Measurements from ENCODE around the gene VAMP2. TPM values are rescaled to one million over a fixed set of nuclear protein-coding genes. Genes with fewer than 3 reads are reported as not detected.

Gene VAMP2
- total and polyA plus RNA-seq, 9 of the 15 experiments (the other 6 are each of a cell fraction or from before 2014, with no cell fraction given), result 2.3 to 31.8 (median 6.0) TPM

DNA sequence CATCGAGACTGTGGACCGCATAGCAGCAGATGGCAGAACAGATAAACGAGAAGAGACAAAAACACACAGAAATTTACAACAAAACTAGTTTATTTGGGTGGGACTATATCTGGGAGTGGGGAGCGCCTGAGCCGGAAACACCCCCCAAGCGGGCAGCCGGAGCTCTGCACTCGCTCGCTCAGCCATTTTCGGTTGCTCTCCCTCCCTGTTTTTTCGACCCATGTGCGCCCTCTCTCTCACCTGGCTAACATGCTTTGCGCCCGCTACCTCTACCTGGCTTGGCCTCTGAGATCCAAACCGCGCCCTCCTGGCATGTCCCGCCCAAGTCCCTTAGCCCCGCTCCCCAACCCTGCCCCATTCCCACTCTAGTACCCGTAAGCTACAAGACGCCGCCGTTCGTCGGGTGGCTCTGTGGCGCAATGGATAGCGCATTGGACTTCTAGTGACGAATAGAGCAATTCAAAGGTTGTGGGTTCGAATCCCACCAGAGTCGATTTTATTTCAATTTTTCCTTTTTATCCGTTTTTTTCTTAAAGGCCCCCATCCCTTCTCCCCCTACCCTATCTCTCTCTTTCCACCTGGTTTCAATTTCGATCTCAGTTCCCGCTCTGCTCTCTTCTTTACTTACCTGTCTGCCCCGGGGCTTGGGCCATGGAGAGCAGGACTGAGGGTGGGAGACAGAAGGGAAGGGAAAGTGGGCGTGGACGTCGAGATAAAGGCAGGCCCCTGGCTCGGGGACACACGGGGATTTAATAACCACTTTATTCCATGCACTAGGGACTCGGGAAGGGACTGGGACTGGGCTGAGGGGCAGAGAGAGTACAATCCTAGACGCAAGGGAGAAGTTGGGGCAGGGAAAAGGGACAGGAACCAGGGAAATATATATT lies 42.0 kb downstream of the VAMP2 start (continued):
- TF ChIP-seq, protein P1, sequence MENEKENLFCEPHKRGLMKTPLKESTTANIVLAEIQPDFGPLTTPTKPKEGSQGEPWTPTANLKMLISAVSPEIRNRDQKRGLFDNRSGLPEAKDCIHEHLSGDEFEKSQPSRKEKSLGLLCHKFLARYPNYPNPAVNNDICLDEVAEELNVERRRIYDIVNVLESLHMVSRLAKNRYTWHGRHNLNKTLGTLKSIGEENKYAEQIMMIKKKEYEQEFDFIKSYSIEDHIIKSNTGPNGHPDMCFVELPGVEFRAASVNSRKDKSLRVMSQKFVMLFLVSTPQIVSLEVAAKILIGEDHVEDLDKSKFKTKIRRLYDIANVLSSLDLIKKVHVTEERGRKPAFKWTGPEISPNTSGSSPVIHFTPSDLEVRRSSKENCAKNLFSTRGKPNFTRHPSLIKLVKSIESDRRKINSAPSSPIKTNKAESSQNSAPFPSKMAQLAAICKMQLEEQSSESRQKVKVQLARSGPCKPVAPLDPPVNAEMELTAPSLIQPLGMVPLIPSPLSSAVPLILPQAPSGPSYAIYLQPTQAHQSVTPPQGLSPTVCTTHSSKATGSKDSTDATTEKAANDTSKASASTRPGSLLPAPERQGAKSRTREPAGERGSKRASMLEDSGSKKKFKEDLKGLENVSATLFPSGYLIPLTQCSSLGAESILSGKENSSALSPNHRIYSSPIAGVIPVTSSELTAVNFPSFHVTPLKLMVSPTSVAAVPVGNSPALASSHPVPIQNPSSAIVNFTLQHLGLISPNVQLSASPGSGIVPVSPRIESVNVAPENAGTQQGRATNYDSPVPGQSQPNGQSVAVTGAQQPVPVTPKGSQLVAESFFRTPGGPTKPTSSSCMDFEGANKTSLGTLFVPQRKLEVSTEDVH (IDR thresholded peaks at IDR 0.05; ENCODE audit: low read depth, partially characterized antibody), result no peak
- TF ChIP-seq MCM2 (IDR thresholded peaks at IDR 0.05; ENCODE audit: low read depth) (peak; percentile 47; the same call in 1 of the 2 replicates), NFXL1 (CRISPR knock-in tag; IDR thresholded peaks at IDR 0.05) (no peak), CXXC5 (CRISPR knock-in tag; IDR thresholded peaks at IDR 0.05) (0 out of 2 replicates have a peak, but pooled peaks have one; percentile 13), ADNP (tag; IDR thresholded peaks at IDR 0.05) (peak; percentile 82), POLR2B (IDR thresholded peaks at IDR 0.05; ENCODE audit: low read depth, partially characterized antibody) (peak; percentile 46), SIN3A (IDR thresholded peaks at IDR 0.05; ENCODE audit: borderline replicate concordance in 2 of 2, control insufficient read depth in 1 of 2, low read depth in 2 of 2, low read length in 2 of 2) (0 out of 4 replicates have a peak, but pooled peaks of 1 of the 2 experiments have one; percentile 60), HMG20A (CRISPR knock-in tag; conservative IDR thresholded peaks at IDR 0.05) (0 out of 2 replicates have a peak, but pooled peaks have one; percentile 33), SIX5 (IDR thresholded peaks at IDR 0.05; ENCODE audit: borderline replicate concordance in 1 of 2, insufficient read depth in 1 of 2, low read depth in 1 of 2, low read length in 2 of 2) (no peak), SP1 (CRISPR knock-in tag; IDR thresholded peaks at IDR 0.05) (peak; percentile 53; the same call in 1 of the 2 replicates), CBX2 (IDR thresholded peaks at IDR 0.05; ENCODE audit: insufficient read depth, low read length, poor library complexity, severe bottlenecking) (no peak), ATF1 (CRISPR knock-in tag; IDR thresholded peaks at IDR 0.05) (no peak), ATF1 (tag; IDR thresholded peaks at IDR 0.05) (peak; percentile 40; the same call in 1 of the 2 replicates), CEBPB (tag; IDR thresholded peaks at IDR 0.05) (peak; percentile 44; the same call in 1 of the 2 replicates), ARID1B (IDR thresholded peaks at IDR 0.05) (no peak)
- TF ChIP-seq, protein P2, sequence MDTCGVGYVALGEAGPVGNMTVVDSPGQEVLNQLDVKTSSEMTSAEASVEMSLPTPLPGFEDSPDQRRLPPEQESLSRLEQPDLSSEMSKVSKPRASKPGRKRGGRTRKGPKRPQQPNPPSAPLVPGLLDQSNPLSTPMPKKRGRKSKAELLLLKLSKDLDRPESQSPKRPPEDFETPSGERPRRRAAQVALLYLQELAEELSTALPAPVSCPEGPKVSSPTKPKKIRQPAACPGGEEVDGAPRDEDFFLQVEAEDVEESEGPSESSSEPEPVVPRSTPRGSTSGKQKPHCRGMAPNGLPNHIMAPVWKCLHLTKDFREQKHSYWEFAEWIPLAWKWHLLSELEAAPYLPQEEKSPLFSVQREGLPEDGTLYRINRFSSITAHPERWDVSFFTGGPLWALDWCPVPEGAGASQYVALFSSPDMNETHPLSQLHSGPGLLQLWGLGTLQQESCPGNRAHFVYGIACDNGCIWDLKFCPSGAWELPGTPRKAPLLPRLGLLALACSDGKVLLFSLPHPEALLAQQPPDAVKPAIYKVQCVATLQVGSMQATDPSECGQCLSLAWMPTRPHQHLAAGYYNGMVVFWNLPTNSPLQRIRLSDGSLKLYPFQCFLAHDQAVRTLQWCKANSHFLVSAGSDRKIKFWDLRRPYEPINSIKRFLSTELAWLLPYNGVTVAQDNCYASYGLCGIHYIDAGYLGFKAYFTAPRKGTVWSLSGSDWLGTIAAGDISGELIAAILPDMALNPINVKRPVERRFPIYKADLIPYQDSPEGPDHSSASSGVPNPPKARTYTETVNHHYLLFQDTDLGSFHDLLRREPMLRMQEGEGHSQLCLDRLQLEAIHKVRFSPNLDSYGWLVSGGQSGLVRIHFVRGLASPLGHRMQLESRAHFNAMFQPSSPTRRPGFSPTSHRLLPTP (IDR thresholded peaks at IDR 0.05; ENCODE audit: borderline replicate concordance, extremely low read depth, insufficient read length), result peak; percentile 86
- TF ChIP-seq, protein P3, sequence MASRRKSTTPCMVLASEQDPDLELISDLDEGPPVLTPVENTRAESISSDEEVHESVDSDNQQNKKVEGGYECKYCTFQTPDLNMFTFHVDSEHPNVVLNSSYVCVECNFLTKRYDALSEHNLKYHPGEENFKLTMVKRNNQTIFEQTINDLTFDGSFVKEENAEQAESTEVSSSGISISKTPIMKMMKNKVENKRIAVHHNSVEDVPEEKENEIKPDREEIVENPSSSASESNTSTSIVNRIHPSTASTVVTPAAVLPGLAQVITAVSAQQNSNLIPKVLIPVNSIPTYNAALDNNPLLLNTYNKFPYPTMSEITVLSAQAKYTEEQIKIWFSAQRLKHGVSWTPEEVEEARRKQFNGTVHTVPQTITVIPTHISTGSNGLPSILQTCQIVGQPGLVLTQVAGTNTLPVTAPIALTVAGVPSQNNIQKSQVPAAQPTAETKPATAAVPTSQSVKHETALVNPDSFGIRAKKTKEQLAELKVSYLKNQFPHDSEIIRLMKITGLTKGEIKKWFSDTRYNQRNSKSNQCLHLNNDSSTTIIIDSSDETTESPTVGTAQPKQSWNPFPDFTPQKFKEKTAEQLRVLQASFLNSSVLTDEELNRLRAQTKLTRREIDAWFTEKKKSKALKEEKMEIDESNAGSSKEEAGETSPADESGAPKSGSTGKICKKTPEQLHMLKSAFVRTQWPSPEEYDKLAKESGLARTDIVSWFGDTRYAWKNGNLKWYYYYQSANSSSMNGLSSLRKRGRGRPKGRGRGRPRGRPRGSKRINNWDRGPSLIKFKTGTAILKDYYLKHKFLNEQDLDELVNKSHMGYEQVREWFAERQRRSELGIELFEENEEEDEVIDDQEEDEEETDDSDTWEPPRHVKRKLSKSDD (conservative IDR thresholded peaks at IDR 0.05; ENCODE audit: low read length), result 0 out of 2 replicates have a peak, but pooled peaks have one; percentile 8
